NT2/D1 (cell line): Measurements from ENCODE around the gene KRT13.

Experiments used
- SUZ12 ChIP-seq: IDR thresholded peaks from 2 replicates; pipeline ENCODE4 v1.6.1; 2011; ENCODE audit not compliant: insufficient read length, insufficient read depth; ENCODE audit errors: extremely low read depth
- YY1 ChIP-seq: IDR thresholded peaks from 2 replicates; pipeline ENCODE4 v1.6.1; 2011; ENCODE audit not compliant: insufficient read length, insufficient read depth

DNA sequence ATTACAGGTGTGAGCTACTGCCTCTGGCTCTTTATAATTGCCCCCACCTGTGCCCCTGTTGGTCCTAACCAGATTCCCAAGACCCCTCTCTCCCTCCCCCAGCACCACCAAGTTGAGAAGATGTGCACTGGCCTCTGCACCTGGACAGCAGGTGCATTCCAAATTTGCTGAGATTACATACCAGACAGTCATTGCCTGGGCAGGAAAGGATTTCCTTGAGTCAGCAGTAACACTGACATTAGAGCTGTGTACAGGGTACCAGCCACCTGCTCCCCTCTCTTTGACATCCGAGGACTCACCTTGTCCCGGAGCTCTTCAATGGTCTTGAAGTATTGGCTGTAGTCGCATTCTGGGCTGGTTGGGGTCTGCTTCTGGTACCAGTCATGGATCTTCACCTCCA, 12.6 kb upstream of the KRT13 start:
- TF ChIP-seq SUZ12 (no peak), YY1 (no peak)
